Sigmoid colon (tissue), 4 donors: ENCODE data around the gene LNPEP.

ENCODE experiments used
- EP300 ChIP-seq, 4 donors: sonication (generic); formaldehyde crosslinking; IDR thresholded peaks; one replicate each; pipeline ENCODE4 v1.6.1; 2017; ENCODE audit warnings: antibody characterized with exemption in 4 of 4
- TF ChIP-seq, protein P1 (sequence below), 4 experiments: fragments of 450-650 bp in 3 of 4; fragments of 200-600 bp in 1 of 4; IDR thresholded peaks; one replicate each; pipeline ENCODE4 v1.5.1; 2016 to 2019; ENCODE audit warnings: antibody characterized with exemption in 4 of 4, mild to moderate bottlenecking in 3 of 4, moderate library complexity in 2 of 4

DNA sequence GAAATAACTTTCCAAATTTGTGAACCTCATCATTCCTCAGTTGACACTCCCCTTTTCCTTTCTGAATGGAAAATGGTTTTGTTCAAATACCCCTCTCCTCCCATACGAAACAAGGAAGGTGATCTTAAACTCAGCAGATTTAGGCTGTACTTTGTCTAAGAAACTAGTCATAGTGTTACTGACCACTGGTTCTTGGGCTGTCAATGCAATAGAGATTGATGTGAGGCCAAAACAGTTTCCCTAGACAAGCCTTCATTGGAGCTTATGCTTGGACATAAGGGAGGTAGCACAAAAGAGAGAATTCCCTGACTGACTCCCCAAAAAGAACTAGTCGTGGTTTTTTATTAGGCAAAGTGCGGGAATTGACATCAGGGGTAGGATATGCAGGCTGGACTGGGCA is 5.3 kb upstream of the LNPEP start:
- TF ChIP-seq, protein P1, sequence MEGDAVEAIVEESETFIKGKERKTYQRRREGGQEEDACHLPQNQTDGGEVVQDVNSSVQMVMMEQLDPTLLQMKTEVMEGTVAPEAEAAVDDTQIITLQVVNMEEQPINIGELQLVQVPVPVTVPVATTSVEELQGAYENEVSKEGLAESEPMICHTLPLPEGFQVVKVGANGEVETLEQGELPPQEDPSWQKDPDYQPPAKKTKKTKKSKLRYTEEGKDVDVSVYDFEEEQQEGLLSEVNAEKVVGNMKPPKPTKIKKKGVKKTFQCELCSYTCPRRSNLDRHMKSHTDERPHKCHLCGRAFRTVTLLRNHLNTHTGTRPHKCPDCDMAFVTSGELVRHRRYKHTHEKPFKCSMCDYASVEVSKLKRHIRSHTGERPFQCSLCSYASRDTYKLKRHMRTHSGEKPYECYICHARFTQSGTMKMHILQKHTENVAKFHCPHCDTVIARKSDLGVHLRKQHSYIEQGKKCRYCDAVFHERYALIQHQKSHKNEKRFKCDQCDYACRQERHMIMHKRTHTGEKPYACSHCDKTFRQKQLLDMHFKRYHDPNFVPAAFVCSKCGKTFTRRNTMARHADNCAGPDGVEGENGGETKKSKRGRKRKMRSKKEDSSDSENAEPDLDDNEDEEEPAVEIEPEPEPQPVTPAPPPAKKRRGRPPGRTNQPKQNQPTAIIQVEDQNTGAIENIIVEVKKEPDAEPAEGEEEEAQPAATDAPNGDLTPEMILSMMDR (IDR thresholded peaks at IDR 0.05) = no peak
- TF ChIP-seq EP300 (IDR thresholded peaks at IDR 0.05) = no peak
